MM.1S (cell line): ENCODE results near the gene CLEC17A.
"Not testable (repeated sequence)": the region's sequence is repeated elsewhere in the genome, so short reads cannot be mapped to it uniquely, and the experiment has no call there.

ENCODE experiments used
- DNase-seq: peaks from one replicate; pipeline ENCODE4 v3.0.0-alpha.2; 2015
- H2AFZ ChIP-seq: fragments of 300-600 bp; sonication (generic); 2 replicates; pipeline ENCODE4 v1.6.0; 2016; ENCODE audit warnings: antibody characterized with exemption, low read length
- H3F3A ChIP-seq: fragments of 300-600 bp; sonication (generic); 2 replicates; pipeline ENCODE4 v1.6.1; 2016; ENCODE audit warnings: mild to moderate bottlenecking, antibody characterized with exemption, low read length, moderate library complexity, mixed read lengths; ENCODE audit not compliant: insufficient read depth
- H3K27ac ChIP-seq: fragments of 300-600 bp; sonication (generic); 2 replicates; pipeline ENCODE4 v1.5.1; 2016; ENCODE audit warnings: mild to moderate bottlenecking, low read length
- H3K27me3 ChIP-seq: fragments of 300-600 bp; sonication (generic); replicated peaks from 2 replicates; pipeline ENCODE4 v1.6.0; 2016; ENCODE audit warnings: low read length; ENCODE audit not compliant: insufficient read depth
- H3K36me3 ChIP-seq: fragments of 300-600 bp; sonication (generic); replicated peaks from 2 replicates; pipeline ENCODE4 v1.6.1; 2016; ENCODE audit warnings: mild to moderate bottlenecking, low read length, mixed read lengths; ENCODE audit not compliant: insufficient read depth
- H3K4me1 ChIP-seq: fragments of 300-600 bp; sonication (generic); 2 replicates; pipeline ENCODE4 v1.6.1; 2016; ENCODE audit warnings: low read length, mixed read lengths
- H3K4me2 ChIP-seq: fragments of 300-600 bp; sonication (generic); 2 replicates; pipeline ENCODE4 v1.6.0; 2016; ENCODE audit warnings: low read depth, low read length
- H3K4me3 ChIP-seq: fragments of 300-600 bp; sonication (generic); 2 replicates; pipeline ENCODE4 v1.5.1; 2016; ENCODE audit warnings: low read length, mixed read lengths
- H3K79me2 ChIP-seq: fragments of 300-600 bp; sonication (generic); 2 replicates; pipeline ENCODE4 v1.6.1; 2016; ENCODE audit warnings: mixed run types, low read length, mixed read lengths
- H3K9ac ChIP-seq: fragments of 300-600 bp; sonication (generic); 2 replicates; pipeline ENCODE4 v1.6.1; 2016; ENCODE audit warnings: low read length, mixed read lengths
- H3K9me2 ChIP-seq: fragments of 300-600 bp; sonication (generic); replicated peaks from 2 replicates; pipeline ENCODE4 v1.6.1; 2016; ENCODE audit warnings: mild to moderate bottlenecking, low read length, mixed read lengths; ENCODE audit not compliant: insufficient read depth
- H3K9me3 ChIP-seq: fragments of 300-600 bp; sonication (generic); replicated peaks from 2 replicates; pipeline ENCODE4 v1.6.1; 2016; ENCODE audit warnings: mild to moderate bottlenecking, low read length, mixed read lengths; ENCODE audit not compliant: insufficient read depth
- H4K20me1 ChIP-seq: fragments of 300-600 bp; sonication (generic); 2 replicates; pipeline ENCODE4 v1.6.1; 2016; ENCODE audit warnings: mild to moderate bottlenecking, low read length, moderate library complexity, mixed read lengths; ENCODE audit not compliant: insufficient read depth
- EZH2 ChIP-seq: fragments of 300-600 bp; sonication (generic); optimal IDR thresholded peaks from 2 replicates; pipeline ENCODE3; 2017; ENCODE audit warnings: low read depth, mild to moderate bottlenecking, antibody characterized with exemption, low read length, mixed read lengths
- EZH2phosphoT487 ChIP-seq: fragments of 300-600 bp; sonication (generic); IDR thresholded peaks from 2 replicates; pipeline ENCODE4 v1.6.1; 2018; ENCODE audit warnings: antibody characterized with exemption, low read length
- TF ChIP-seq, protein P1 (sequence below): fragments of 300-600 bp; sonication (generic); IDR thresholded peaks from 2 replicates; pipeline ENCODE4 v1.5.1; 2016; ENCODE audit warnings: antibody characterized with exemption, low read length, mixed read lengths

CLEC17A gene

DNA sequence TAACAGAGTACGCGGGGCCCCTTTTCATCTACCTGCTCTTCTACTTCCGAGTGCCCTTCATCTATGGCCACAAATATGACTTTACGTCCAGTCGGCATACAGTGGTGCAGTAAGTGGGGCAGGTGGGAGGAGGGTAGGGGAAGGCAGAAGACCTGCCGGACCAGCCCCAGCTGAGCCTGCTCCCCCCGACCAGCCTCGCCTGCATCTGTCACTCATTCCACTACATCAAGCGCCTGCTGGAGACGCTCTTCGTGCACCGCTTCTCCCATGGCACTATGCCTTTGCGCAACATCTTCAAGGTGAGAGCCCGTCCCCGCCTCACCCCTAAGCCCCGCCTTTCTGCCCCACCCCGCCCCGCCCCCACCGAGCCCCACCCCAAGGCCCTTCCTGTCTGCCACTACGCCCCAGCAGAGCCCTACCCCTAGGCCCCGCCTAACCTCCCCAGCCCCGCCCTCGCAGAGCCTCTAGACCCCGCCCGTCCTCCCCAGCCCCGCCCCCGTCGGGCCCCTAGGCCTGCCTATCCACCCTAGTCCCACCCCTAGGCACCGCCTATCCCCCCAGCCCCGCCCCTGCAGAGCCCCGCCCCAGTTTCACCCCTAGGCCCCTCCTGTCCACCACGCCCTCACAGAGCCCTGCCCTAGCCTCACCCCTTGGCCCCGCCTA is 18.8 kb upstream of the CLEC17A start:
- H3K36me3 ChIP-seq = no peaks in the 10 kb centered on the region
- H3K27me3 ChIP-seq = no peaks in the 10 kb centered on the region
- H3K9me3 ChIP-seq = no peaks in the 10 kb centered on the region
- H4K20me1 ChIP-seq = no peaks in the 10 kb centered on the region
- H3K9me2 ChIP-seq = no peaks in the 10 kb centered on the region
- TF ChIP-seq, protein P1, sequence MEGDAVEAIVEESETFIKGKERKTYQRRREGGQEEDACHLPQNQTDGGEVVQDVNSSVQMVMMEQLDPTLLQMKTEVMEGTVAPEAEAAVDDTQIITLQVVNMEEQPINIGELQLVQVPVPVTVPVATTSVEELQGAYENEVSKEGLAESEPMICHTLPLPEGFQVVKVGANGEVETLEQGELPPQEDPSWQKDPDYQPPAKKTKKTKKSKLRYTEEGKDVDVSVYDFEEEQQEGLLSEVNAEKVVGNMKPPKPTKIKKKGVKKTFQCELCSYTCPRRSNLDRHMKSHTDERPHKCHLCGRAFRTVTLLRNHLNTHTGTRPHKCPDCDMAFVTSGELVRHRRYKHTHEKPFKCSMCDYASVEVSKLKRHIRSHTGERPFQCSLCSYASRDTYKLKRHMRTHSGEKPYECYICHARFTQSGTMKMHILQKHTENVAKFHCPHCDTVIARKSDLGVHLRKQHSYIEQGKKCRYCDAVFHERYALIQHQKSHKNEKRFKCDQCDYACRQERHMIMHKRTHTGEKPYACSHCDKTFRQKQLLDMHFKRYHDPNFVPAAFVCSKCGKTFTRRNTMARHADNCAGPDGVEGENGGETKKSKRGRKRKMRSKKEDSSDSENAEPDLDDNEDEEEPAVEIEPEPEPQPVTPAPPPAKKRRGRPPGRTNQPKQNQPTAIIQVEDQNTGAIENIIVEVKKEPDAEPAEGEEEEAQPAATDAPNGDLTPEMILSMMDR = no peak
- TF ChIP-seq EZH2phosphoT487 (no peak), EZH2 (no peak)
- no peak overlapping the region for H2AFZ ChIP-seq
- H3K4me1 ChIP-seq = no peaks in the 10 kb centered on the region
- no peak overlapping the region for H3K27ac ChIP-seq
- no peak overlapping the region for H3K4me3 ChIP-seq
- no peaks in the 10 kb centered on the region for H3F3A ChIP-seq
- DNase-seq = no peak
- H3K4me2 ChIP-seq = no peak overlapping the region
- peaks cover 20% of the 10 kb centered on the region for H3K79me2 ChIP-seq
- H3K9ac ChIP-seq = no peak overlapping the region

DNA sequence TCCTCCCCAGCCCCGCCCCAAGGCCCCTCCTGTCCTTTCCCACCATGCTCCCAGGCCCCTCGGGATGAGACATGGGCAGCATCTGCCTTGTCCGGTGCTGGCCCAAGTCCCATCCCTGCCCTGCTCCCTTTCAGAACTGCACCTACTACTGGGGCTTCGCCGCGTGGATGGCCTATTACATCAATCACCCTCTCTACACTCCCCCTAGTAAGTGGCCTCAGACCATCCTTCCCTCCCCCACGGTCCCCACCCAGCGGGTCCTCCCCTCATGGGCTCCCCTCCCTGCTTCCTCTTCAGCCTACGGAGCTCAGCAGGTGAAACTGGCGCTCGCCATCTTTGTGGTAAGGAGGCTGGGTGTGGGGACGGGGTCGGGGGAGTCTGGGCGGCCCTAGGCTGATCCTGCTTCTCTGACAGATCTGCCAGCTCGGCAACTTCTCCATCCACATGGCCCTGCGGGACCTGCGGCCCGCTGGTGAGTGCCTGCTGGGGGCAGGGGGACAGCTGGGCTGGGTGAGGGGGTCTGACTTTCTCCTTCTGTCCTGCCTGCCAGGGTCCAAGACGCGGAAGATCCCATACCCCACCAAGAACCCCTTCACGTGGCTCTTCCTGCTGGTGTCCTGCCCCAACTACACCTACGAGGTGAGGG is 18.1 kb upstream of the CLEC17A start:
- not testable (repeated sequence) for H3K9me3 ChIP-seq, H3K4me2 ChIP-seq, DNase-seq, H3K9me2 ChIP-seq, H3K36me3 ChIP-seq, H3K4me3 ChIP-seq, H4K20me1 ChIP-seq, H3F3A ChIP-seq, H2AFZ ChIP-seq, H3K27me3 ChIP-seq, H3K9ac ChIP-seq, H3K27ac ChIP-seq, H3K4me1 ChIP-seq
- H3K79me2 ChIP-seq = peaks cover 22% of the 10 kb centered on the region

DNA sequence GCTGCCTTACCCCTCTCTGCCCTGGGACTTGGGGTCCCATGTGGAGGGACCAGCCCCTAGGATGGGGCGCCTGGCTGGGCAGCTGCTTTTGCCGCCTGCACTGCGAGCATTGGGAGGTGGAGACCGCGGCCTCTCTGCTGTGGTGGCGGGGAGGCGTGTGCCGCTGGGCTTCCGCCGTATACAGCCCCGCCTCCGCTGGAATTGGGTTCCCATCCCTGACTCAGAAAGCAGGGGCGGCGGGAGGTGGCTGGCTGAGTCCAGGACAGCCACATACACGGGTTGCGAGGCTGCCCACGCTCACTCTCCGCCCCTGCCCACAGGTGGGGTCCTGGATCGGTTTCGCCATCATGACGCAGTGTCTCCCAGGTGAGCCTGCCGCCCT is 17.6 kb upstream of the CLEC17A start:
- Histone ChIP-seq H3K79me2 (peaks cover 20% of the 10 kb centered on the region), H3K9me2 (no peaks in the 10 kb centered on the region), H3K4me2 (no peak overlapping the region), H3F3A (no peaks in the 10 kb centered on the region), H3K27ac (no peak overlapping the region), H3K36me3 (no peaks in the 10 kb centered on the region), H3K4me3 (no peak overlapping the region), H3K9me3 (no peaks in the 10 kb centered on the region), H3K4me1 (no peaks in the 10 kb centered on the region), H4K20me1 (no peaks in the 10 kb centered on the region), H3K27me3 (no peaks in the 10 kb centered on the region), H3K9ac (no peak overlapping the region), H2AFZ (no peak overlapping the region)
- no peak for DNase-seq
- no peak for TF ChIP-seq EZH2phosphoT487
- TF ChIP-seq, protein P1 = no peak
